ENCODE results near the gene EID2. TPM values are rescaled to one million over a fixed set of nuclear protein-coding genes. Genes with fewer than 3 reads are reported as not detected.

Gene EID2
- total and polyA plus RNA-seq, 2 donors (not counting 3 experiments of a cell fraction or from before 2014, with no cell fraction given), result 6.6 to 17.4 TPM

GRCh38 chr19:39587496-39587895 lies 47.5 kb upstream of the EID2 start:
- intact Hi-C loops (cut with micrococcal nuclease), result no loop called here
- no peak for TF ChIP-seq FOS (IDR thresholded peaks at IDR 0.05; ENCODE audit: borderline replicate concordance, insufficient read depth, low read length)
- no peak for TF ChIP-seq MAX (IDR thresholded peaks at IDR 0.05; ENCODE audit: insufficient read depth, insufficient read length)
- TF ChIP-seq POLR2AphosphoS5 (IDR thresholded peaks at IDR 0.05; ENCODE audit: insufficient read depth, low read depth, low read length), result no peak
- TF ChIP-seq POLR2A (IDR thresholded peaks at IDR 0.05; ENCODE audit: low read depth, low read length), result no peak
- no peak for TF ChIP-seq MYC (IDR thresholded peaks at IDR 0.05; ENCODE audit: low read depth, low read length)
- TF ChIP-seq CTCF (IDR thresholded peaks at IDR 0.05; ENCODE audit: extremely low read depth in 1 of 2, insufficient read depth in 1 of 2, low read depth in 1 of 2, low read length in 2 of 2), result no peak
- TF ChIP-seq GATA2 (IDR thresholded peaks at IDR 0.05; ENCODE audit: insufficient read depth, insufficient read length, low read depth, low read length), result no peak
- no peak for TF ChIP-seq EZH2 (IDR thresholded peaks at IDR 0.05; ENCODE audit: borderline replicate concordance, low read depth, low read length, severe bottlenecking)
- TF ChIP-seq JUN (IDR thresholded peaks at IDR 0.05; ENCODE audit: borderline replicate concordance, insufficient read depth, insufficient read length, low read depth), result no peak
- H3K9me3 ChIP-seq (replicated peaks; ENCODE audit: control insufficient read depth, insufficient read depth, low read length), result no peaks in the 10 kb centered on the region
- no peak for FAIRE-seq
- no peaks in the 10 kb centered on the region for H3K4me1 ChIP-seq (ENCODE audit: control insufficient read depth, extremely low read depth, insufficient read depth, low read length)
- H3K9me1 ChIP-seq (replicated peaks; ENCODE audit: control insufficient read depth, extremely low read depth, insufficient read depth, low read length), result no peaks in the 10 kb centered on the region
- no TSS peak for BruUV-seq (replicated peaks)
- H2AFZ ChIP-seq (ENCODE audit: low read depth, low read length), result no peak overlapping the region
- ChIA-PET POLR2A (no interaction called here), CTCF (no interaction called here)
- H3K79me2 ChIP-seq (ENCODE audit: control insufficient read depth, insufficient read depth, low read length), result no peaks in the 10 kb centered on the region
- dilution Hi-C loops (cut with MboI; ENCODE audit: extremely low pct_ligation_motif_present, low sequenced_read_pairs), result no loop called here
- DNase-seq (ENCODE audit: low read depth, low spot score), result no peak
- H3K27me3 ChIP-seq (ENCODE audit: control insufficient read depth in 2 of 2, insufficient read depth in 2 of 2, low read length in 2 of 2), result no peaks in the 10 kb centered on the region
- H3K9ac ChIP-seq (replicated peaks; ENCODE audit: extremely low read depth, insufficient read depth, low read length), result no peak overlapping the region
- H4K20me1 ChIP-seq (replicated peaks; ENCODE audit: control insufficient read depth, extremely low read depth, insufficient read depth, low read length), result peaks cover 3% of the 10 kb centered on the region
- H3K27ac ChIP-seq (ENCODE audit: insufficient read depth, low read depth, low read length), result no peak overlapping the region
- no peak overlapping the region for H3K4me2 ChIP-seq (ENCODE audit: insufficient read depth, low read length)
- no peak overlapping the region for H3K4me3 ChIP-seq (replicated peaks in 1 of 3; ENCODE audit: insufficient read depth in 1 of 3, low read depth in 1 of 3, low read length in 3 of 3)
- H3K36me3 ChIP-seq (ENCODE audit: control insufficient read depth in 2 of 2, extremely low read depth in 1 of 2, insufficient read depth in 2 of 2, low read length in 2 of 2), result no peaks in the 10 kb centered on the region
